HepG2 (cell line): ENCODE data around the gene CDC42EP1. TPM values are rescaled to one million over a fixed set of nuclear protein-coding genes. Genes with fewer than 3 reads are reported as not detected.

ENCODE experiments used
- ATRX ChIP-seq: sonication (generic); formaldehyde crosslinking; IDR thresholded peaks from 2 replicates; pipeline ENCODE4 v1.4.0; 2020; ENCODE audit warnings: missing genetic modification reagents, borderline replicate concordance
- FOXC1 ChIP-seq: sonication (generic); formaldehyde crosslinking; IDR thresholded peaks from 2 replicates; pipeline ENCODE4 v1.8.0; 2022; ENCODE audit warnings: mild to moderate bottlenecking, missing genetic modification reagents, borderline replicate concordance
- MTF1 ChIP-seq: sonication (generic); formaldehyde crosslinking; IDR thresholded peaks from 2 replicates; pipeline ENCODE4 v1.5.0; 2020; ENCODE audit warnings: missing genetic modification reagents
- NCOR1 ChIP-seq: fragments of 200-600 bp; sonication (generic); IDR thresholded peaks from 2 replicates; pipeline ENCODE4 v1.7.0; 2017; ENCODE audit warnings: antibody characterized with exemption, low read length, borderline replicate concordance
- NFAT5 ChIP-seq: sonication (generic); formaldehyde crosslinking; IDR thresholded peaks from 2 replicates; pipeline ENCODE4 v1.4.0; 2020; ENCODE audit warnings: missing genetic modification reagents
- ONECUT2 ChIP-seq: sonication (generic); formaldehyde crosslinking; IDR thresholded peaks from 2 replicates; pipeline ENCODE4 v1.4.0; 2020; ENCODE audit warnings: missing genetic modification reagents
- SNAI1 ChIP-seq: sonication (generic); formaldehyde crosslinking; IDR thresholded peaks from 2 replicates; pipeline ENCODE4 v1.5.0; 2020; ENCODE audit warnings: mild to moderate bottlenecking, missing genetic modification reagents, borderline replicate concordance
- ZBTB14 ChIP-seq: sonication (generic); formaldehyde crosslinking; IDR thresholded peaks from 2 replicates; pipeline ENCODE4 v1.4.0; 2020; ENCODE audit warnings: missing genetic modification reagents
- ZNF207 ChIP-seq: fragments of 450-650 bp; IDR thresholded peaks from 2 replicates; pipeline ENCODE4 v1.6.1; 2016; ENCODE audit warnings: antibody characterized with exemption, borderline replicate concordance
- polyA plus RNA-seq, 8 experiments: library from polyadenylated mRNA; depleted of rRNA in 3 of 8; stranded (reverse) in 7 of 8; unstranded in 1 of 8; fragments of >200 nt; fragmentation: Illumina TruSeq in 4 of 8; extraction: Trizol in 4 of 8; gene quantifications; 2 replicates each; pipeline versions ENCODE4 v1.2.1 to v1.2.3, GENCODE V29; 2011 to 2016; ENCODE audit warnings: low read depth in 4 of 8, missing spikeins in 1 of 8, mixed read lengths in 1 of 8; ENCODE audit not compliant: insufficient read depth in 1 of 8
- total RNA-seq, 5 experiments: library from RNA; depleted of rRNA; stranded (reverse); fragments of >200 nt; fragmentation: Illumina TruSeq; extraction: Trizol; gene quantifications; 2 replicates each; pipeline ENCODE4 v1.2.3, GENCODE V29; 2016; ENCODE audit warnings: low read depth in 1 of 5
- TF ChIP-seq, protein P1 (sequence below), 2 experiments: fragments of 450-650 bp in 1 of 2; sonication (generic) in 1 of 2; formaldehyde crosslinking in 1 of 2; IDR thresholded peaks; 2 replicates each; pipeline versions ENCODE4 v1.6.1 to v1.8.0; 2016 to 2022; ENCODE audit warnings: antibody characterized with exemption in 1 of 2, mild to moderate bottlenecking in 1 of 2, missing genetic modification reagents in 1 of 2
- TF ChIP-seq, protein P2 (sequence below): sonication (generic); formaldehyde crosslinking; IDR thresholded peaks from 2 replicates; pipeline ENCODE4 v1.5.0; 2020; ENCODE audit warnings: missing genetic modification reagents

Gene CDC42EP1
- total and polyA plus RNA-seq, 2 of the 13 experiments (the other 11 are each of a cell fraction or from before 2014, with no cell fraction given) = 17.1 to 29.5 TPM

- TF ChIP-seq, protein P1, sequence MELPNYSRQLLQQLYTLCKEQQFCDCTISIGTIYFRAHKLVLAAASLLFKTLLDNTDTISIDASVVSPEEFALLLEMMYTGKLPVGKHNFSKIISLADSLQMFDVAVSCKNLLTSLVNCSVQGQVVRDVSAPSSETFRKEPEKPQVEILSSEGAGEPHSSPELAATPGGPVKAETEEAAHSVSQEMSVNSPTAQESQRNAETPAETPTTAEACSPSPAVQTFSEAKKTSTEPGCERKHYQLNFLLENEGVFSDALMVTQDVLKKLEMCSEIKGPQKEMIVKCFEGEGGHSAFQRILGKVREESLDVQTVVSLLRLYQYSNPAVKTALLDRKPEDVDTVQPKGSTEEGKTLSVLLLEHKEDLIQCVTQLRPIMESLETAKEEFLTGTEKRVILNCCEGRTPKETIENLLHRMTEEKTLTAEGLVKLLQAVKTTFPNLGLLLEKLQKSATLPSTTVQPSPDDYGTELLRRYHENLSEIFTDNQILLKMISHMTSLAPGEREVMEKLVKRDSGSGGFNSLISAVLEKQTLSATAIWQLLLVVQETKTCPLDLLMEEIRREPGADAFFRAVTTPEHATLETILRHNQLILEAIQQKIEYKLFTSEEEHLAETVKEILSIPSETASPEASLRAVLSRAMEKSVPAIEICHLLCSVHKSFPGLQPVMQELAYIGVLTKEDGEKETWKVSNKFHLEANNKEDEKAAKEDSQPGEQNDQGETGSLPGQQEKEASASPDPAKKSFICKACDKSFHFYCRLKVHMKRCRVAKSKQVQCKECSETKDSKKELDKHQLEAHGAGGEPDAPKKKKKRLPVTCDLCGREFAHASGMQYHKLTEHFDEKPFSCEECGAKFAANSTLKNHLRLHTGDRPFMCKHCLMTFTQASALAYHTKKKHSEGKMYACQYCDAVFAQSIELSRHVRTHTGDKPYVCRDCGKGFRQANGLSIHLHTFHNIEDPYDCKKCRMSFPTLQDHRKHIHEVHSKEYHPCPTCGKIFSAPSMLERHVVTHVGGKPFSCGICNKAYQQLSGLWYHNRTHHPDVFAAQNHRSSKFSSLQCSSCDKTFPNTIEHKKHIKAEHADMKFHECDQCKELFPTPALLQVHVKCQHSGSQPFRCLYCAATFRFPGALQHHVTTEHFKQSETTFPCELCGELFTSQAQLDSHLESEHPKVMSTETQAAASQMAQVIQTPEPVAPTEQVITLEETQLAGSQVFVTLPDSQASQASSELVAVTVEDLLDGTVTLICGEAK (IDR thresholded peaks at IDR 0.05) = no peak
- TF ChIP-seq, protein P1 (CRISPR knock-in tag; IDR thresholded peaks at IDR 0.05) = no peak
- TF ChIP-seq MTF1 (CRISPR knock-in tag) (no peak), ZNF207 (no peak), ATRX (CRISPR knock-in tag) (no peak), NFAT5 (CRISPR knock-in tag) (no peak), ZBTB14 (CRISPR knock-in tag) (no peak), ONECUT2 (no peak), NCOR1 (no peak), SNAI1 (CRISPR knock-in tag) (0 out of 2 replicates have a peak, but pooled peaks have one; percentile 5), FOXC1 (CRISPR knock-in tag) (no peak)
- TF ChIP-seq, protein P2, sequence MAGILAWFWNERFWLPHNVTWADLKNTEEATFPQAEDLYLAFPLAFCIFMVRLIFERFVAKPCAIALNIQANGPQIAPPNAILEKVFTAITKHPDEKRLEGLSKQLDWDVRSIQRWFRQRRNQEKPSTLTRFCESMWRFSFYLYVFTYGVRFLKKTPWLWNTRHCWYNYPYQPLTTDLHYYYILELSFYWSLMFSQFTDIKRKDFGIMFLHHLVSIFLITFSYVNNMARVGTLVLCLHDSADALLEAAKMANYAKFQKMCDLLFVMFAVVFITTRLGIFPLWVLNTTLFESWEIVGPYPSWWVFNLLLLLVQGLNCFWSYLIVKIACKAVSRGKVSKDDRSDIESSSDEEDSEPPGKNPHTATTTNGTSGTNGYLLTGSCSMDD (CRISPR knock-in tag) = no peak
Observed at GRCh38 chr22:37544955-37545702, 15.2 kb upstream of the CDC42EP1 start (continued).
